ENCODE data around the gene BRINP1.
"Not testable (repeated sequence)": the region's sequence is repeated elsewhere in the genome, so short reads cannot be mapped to it uniquely, and the experiment has no call there.

BRINP1 gene

DNA sequence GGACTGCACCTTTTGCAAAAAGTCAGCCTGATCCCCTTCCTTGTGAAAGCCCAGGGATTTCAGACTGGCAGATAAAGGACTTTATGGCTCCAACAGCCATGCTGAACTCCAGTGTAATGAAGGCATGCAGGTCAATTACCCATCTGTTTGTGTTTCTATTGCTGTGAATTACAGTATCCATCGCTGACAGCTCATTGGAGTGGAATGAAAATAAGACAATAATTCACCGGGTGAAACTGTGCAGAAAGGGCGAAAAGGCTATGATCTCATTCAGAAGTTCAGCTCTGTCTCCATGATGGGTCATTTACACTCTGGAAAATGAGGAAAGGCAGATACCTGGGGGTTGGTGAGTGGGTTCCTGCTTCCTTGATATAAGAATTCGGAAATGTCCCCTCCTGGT is 148.0 kb downstream of the BRINP1 start:
- CTCF ChIA-PET = no interaction called here
- no peak for DNase-seq
- Mint-ChIP-seq H3K4me3 (no peak overlapping the region), H3K27me3 (no peaks in the 10 kb centered on the region), H3K27ac (no peak overlapping the region), H3K36me3 (no peaks in the 10 kb centered on the region), H3K9me3 (peaks cover 3% of the 10 kb centered on the region), H3K4me1 (no peaks in the 10 kb centered on the region)

DNA sequence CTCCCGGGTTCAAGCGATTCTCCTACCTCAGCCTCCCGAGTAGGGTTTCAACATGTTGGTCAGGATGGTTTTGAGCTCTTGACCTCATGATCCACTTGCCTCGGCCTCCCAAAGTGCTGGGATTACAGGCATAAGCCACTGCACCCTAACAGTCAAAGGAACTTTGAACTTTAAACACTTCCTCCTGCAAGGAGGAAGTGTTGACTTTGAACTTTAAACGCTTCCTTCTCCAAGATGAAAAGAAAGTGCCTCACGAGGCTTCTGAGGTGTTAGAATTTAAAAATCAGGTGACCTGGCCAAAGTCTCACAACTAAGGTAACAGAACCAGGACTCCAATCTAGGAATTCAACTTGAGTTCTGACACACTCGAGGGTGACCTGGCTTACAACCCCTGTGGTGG is 150.9 kb downstream of the BRINP1 start:
- no peak for DNase-seq
- Mint-ChIP-seq H3K9me3 (peaks cover 3% of the 10 kb centered on the region), H3K27ac (no peak overlapping the region), H3K36me3 (no peaks in the 10 kb centered on the region), H3K4me1 (no peaks in the 10 kb centered on the region), H3K27me3 (no peaks in the 10 kb centered on the region), H3K4me3 (no peak overlapping the region)
- CTCF ChIA-PET = no interaction called here

DNA sequence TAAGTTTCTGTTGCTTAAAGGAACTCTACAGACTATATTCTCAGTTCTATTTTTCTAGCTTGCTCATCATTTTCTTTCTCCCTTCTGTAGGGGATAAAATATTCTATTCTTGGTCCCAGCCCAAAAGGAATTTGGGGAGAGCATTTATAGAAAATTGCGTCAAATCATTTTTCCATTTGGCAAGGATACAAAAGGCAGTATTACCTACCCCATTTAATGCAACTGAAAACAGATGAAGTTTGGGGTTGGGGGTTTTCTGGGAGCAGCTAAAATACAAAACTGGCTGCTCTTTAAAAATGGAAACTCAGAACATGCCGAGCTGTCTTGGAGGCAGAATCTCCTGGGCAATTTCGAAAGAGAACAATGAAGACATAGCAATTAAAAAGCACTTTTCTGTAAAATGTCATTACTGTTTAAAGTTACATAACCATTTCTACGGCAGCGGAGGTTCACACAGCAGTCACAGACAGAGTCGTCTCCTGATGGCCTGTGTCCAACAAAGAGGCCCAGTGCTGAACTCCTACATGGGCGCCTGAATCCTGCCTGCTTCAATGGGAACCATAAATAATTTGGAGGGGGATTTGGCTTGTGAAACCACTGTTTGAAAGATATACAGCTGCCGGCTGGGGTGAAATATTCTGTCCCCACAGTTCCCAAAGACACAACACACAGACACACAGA is 152.4 kb downstream of the BRINP1 start:
- CTCF ChIA-PET = no interaction called here
- H3K4me1 Mint-ChIP-seq = no peaks in the 10 kb centered on the region
- no peak overlapping the region for H3K27ac Mint-ChIP-seq
- no peak overlapping the region for H3K4me3 Mint-ChIP-seq
- H3K36me3 Mint-ChIP-seq = no peaks in the 10 kb centered on the region
- H3K9me3 Mint-ChIP-seq = peaks cover 3% of the 10 kb centered on the region
- no peak for DNase-seq
- H3K27me3 Mint-ChIP-seq = no peaks in the 10 kb centered on the region

DNA sequence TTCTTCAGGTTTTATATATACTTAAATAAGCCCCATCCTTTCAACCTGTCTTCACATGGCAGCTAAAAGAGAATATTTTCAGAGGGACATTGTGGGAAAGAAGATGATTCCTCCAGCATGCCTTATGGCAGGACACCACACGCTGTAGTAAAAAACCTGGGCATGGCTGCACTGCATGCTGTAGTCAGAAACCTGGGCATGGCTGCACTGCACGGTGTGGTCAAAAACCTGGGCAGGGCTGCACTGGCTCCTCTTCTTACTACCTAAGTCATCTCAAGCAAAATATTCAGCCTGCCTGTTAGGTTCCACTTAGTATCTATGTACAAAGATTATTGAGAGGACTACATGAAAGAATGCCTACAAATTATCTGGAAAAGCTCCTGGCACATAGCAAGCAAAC is 153.6 kb downstream of the BRINP1 start:
- Mint-ChIP-seq H3K36me3 (no peaks in the 10 kb centered on the region), H3K4me1 (no peaks in the 10 kb centered on the region), H3K4me3 (no peak overlapping the region), H3K27ac (no peak overlapping the region), H3K9me3 (peaks cover 3% of the 10 kb centered on the region), H3K27me3 (no peaks in the 10 kb centered on the region)
- DNase-seq = no peak
- CTCF ChIA-PET = interaction anchor here (1.1 kb wide), 1 partner anchor 13 kb away, joined by 3 read pairs; no protein-coding TSS in a partner anchor

DNA sequence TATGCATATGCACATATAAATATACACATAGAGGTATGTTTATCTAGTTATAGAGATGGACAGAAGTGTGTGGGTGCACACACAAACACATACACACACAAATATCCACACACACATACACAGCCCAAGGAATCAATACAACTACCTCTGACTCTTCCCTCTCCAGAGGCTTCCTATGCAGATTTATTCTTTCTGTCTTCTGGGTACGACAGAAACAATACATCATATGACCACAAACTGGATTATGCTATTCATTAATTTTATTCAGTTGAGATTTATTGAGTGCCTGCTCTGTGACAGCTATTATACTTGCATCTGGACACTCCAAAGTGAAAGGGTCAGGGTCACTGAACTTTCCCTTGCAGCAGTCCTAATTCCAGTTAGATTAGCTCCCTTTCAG is 155.8 kb downstream of the BRINP1 start:
- no peak overlapping the region for H3K27ac Mint-ChIP-seq
- DNase-seq = no peak
- H3K4me3 Mint-ChIP-seq = no peak overlapping the region
- no peaks in the 10 kb centered on the region for H3K27me3 Mint-ChIP-seq
- H3K36me3 Mint-ChIP-seq = no peaks in the 10 kb centered on the region
- CTCF ChIA-PET = no interaction called here
- no peaks in the 10 kb centered on the region for H3K9me3 Mint-ChIP-seq
- H3K4me1 Mint-ChIP-seq = no peaks in the 10 kb centered on the region

DNA sequence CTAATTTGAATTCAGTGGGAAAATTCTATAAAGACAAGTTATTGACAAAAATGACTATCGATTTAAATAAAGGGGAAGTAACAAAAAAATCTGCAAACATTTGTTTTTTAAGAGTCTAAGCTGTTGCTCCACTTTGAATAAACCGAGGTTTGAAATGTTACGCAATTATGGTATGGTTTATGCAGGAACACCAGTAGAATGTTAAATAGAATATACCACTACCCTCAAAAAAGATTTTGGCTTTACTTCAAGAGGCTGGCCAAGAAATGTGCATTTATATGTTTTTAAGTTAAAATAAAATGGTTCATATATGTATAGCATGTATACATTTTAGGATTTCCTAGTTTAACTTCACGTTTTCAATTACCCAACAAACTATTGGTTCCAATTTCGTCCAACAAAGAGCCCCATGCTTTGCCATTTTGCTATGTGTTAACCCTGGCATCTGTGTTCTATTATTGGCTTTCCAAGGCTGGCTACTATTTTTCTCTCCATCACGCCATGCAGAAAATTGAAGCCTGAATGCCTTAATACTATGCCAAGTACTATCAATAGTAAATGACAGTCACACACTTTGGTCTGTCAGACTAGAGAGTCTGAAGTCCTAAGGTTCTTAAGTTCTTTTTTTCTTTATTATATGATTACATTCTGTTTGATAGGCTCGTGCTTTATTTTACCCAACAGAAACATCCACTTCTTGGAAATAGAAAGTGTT is 171.2 kb downstream of the BRINP1 start:
- Mint-ChIP-seq H3K27me3 (no peaks in the 10 kb centered on the region), H3K9me3 (no peaks in the 10 kb centered on the region), H3K27ac (no peak overlapping the region), H3K4me1 (no peaks in the 10 kb centered on the region), H3K4me3 (no peak overlapping the region), H3K36me3 (no peaks in the 10 kb centered on the region)
- CTCF ChIA-PET = no interaction called here
- DNase-seq = no peak

DNA sequence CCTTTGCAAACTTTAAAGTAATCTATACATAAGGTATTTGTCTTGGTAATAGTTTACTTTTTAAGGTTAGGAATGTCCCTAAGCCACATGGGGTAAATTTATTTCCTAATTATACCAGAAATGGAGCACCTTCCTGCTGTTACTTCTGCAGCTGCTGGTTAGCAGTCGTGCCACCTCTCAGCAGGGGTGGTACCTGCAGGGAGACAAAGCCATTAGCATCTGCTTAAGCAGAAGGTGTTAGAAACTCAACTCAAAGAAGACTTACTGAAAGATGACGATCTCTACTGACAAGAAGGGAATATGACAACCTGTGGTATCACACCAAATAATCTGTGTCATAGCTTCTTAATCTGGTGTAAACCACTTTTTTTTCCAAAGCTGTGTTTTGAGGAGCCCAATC is 173.7 kb downstream of the BRINP1 start:
- H3K36me3 Mint-ChIP-seq = no peaks in the 10 kb centered on the region
- no peak overlapping the region for H3K4me3 Mint-ChIP-seq
- CTCF ChIA-PET = no interaction called here
- no peaks in the 10 kb centered on the region for H3K4me1 Mint-ChIP-seq
- DNase-seq = no peak
- H3K27me3 Mint-ChIP-seq = no peaks in the 10 kb centered on the region
- H3K9me3 Mint-ChIP-seq = no peaks in the 10 kb centered on the region
- H3K27ac Mint-ChIP-seq = no peak overlapping the region

DNA sequence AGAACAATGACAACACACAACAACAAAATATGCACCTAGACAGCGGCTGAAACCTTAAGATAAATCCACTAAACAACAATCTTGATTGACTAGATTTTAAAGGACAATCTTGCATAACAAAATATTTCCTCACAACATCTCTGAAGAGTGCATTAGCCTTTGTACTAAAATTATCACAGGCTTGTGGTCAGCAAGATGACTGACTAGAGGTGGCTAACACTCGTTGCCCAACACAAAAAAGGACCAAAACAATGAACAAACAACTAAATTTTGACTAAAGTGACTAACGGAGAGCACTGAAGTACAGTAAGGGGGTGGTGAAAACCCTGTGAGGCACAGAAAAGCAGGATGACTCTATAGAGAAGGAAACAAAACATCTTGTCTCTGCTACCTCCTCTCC is 183.9 kb downstream of the BRINP1 start:
- Mint-ChIP-seq H3K36me3 (no peaks in the 10 kb centered on the region), H3K27ac (no peak overlapping the region), H3K4me1 (no peaks in the 10 kb centered on the region), H3K27me3 (no peaks in the 10 kb centered on the region), H3K9me3 (peaks cover 6% of the 10 kb centered on the region), H3K4me3 (no peak overlapping the region)
- CTCF ChIA-PET = no interaction called here
- no peak for DNase-seq

DNA sequence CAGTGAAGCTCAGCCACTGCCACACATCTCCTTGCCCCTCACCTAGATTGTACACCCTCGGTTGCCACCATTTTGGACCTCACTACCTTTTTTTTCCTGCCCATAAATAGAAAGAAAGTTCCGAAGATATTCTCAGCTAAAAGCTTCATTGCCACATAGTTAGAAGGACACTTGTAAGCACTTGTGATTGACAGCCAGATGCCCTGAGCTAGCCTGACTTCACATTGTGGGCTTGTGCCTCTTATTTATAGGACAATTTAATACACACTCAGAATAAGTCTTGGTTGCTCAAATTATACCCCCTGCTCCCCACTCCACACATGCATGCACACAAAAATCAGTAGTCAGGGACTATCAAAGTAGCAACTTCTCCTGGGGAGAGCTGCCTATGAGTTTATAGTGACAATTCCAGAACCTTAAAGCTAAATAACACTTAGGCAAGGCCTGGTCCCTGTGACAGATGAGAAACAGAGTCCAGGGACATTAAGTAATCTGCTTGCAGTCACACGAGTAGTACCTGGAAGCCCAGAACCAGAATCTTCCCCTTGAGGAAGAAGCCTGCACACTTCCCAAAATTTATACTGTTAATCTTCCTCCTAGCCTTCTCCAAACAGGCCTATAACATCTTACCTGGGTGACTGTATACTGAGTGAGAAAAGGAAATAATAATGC is 184.8 kb downstream of the BRINP1 start:
- DNase-seq = no peak
- Mint-ChIP-seq H3K27ac (no peak overlapping the region), H3K4me1 (no peaks in the 10 kb centered on the region), H3K27me3 (no peaks in the 10 kb centered on the region), H3K9me3 (peaks cover 6% of the 10 kb centered on the region), H3K4me3 (no peak overlapping the region), H3K36me3 (no peaks in the 10 kb centered on the region)
- CTCF ChIA-PET = no interaction called here

DNA sequence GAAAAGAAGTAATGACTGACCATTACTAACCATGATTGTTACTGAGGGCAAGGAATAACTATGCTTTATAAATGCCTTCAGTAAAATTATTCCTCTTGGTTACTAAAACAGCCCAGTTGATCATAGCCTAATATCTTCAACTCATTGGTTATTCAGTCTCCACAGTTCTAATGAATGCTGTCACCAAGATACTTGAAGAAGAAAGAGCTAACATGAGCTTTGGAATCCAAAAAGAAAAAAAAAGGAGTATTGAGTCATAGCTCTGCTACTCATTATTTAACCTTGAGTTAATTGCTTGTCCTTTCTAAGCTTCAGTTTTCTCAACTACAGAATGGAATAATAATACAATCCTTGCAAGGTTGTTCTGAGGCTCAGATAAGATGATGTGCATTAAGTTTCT is 187.7 kb downstream of the BRINP1 start:
- Mint-ChIP-seq H3K27ac (no peak overlapping the region), H3K36me3 (no peaks in the 10 kb centered on the region), H3K9me3 (peaks cover 8% of the 10 kb centered on the region), H3K4me3 (no peak overlapping the region), H3K27me3 (no peaks in the 10 kb centered on the region), H3K4me1 (no peaks in the 10 kb centered on the region)
- CTCF ChIA-PET = no interaction called here
- DNase-seq = no peak

DNA sequence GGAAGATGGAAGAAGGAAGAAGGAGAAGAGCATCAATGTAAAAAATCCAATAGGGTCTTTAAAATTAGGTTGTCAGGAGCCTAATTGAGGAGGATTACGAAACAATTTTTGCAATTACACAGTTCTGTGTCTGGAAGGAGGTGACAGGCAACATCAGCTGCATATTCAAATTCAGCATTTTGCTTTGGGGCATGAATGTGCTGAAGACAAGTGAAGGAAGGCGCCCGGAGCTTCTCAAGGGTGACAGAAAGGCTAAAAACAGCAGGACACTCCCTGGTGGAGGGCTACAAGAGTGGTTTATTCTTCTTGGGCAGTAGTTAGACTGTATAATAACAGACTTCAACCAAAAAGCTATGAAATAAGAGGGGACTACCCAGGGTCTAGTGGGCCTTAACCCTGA is 188.3 kb downstream of the BRINP1 start:
- no peak overlapping the region for H3K4me3 Mint-ChIP-seq
- H3K36me3 Mint-ChIP-seq = no peaks in the 10 kb centered on the region
- peaks cover 10% of the 10 kb centered on the region for H3K9me3 Mint-ChIP-seq
- H3K27ac Mint-ChIP-seq = no peak overlapping the region
- no peak for DNase-seq
- no peaks in the 10 kb centered on the region for H3K27me3 Mint-ChIP-seq
- CTCF ChIA-PET = no interaction called here
- H3K4me1 Mint-ChIP-seq = no peaks in the 10 kb centered on the region

DNA sequence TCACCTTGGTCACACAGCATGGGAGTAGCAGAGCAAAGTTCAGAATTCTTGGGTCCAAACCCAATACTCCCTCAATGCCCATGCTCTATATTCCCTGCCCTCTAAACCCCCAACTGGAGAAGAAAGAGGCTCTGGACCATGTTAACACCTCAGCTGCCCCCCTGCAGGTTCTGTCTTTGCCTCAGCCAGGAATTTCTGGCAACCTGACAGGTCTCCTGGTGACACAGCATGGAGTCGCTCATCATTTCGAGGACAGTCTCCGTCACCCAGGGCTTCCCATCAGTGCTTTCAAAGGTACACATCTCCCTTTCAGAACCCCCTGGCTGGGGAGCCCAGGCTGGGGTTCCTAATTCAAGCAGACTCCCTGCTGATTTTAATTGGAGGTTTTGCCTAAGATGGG is 189.5 kb downstream of the BRINP1 start:
- Mint-ChIP-seq H3K9me3 (peaks cover 7% of the 10 kb centered on the region), H3K4me1 (no peaks in the 10 kb centered on the region), H3K27ac (no peak overlapping the region), H3K27me3 (no peaks in the 10 kb centered on the region), H3K36me3 (no peaks in the 10 kb centered on the region), H3K4me3 (no peak overlapping the region)
- CTCF ChIA-PET = no interaction called here
- DNase-seq = no peak

DNA sequence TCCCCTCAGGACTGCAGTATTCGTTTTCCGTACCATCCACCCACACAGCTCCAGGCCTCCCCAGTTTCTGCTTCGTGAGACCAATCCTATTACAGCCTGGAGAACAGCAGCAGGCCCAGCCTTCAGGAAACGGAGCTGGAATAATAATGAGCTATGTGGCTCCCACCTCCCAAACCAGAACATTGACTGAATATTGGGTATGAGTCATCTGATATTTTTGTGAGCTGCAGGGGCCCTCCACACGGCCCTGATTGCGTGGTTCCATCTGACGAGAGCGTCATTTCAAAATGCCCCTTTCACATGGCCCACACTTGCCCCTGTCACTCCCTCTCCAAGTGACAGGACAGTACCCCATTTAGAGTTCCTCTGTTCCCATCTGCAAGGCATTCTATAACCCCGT is 192.0 kb downstream of the BRINP1 start:
- peaks cover 7% of the 10 kb centered on the region for H3K9me3 Mint-ChIP-seq
- no peak for DNase-seq
- H3K4me1 Mint-ChIP-seq = no peaks in the 10 kb centered on the region
- H3K4me3 Mint-ChIP-seq = no peak overlapping the region
- H3K27ac Mint-ChIP-seq = no peak overlapping the region
- CTCF ChIA-PET = no interaction called here
- no peaks in the 10 kb centered on the region for H3K27me3 Mint-ChIP-seq
- H3K36me3 Mint-ChIP-seq = no peaks in the 10 kb centered on the region

DNA sequence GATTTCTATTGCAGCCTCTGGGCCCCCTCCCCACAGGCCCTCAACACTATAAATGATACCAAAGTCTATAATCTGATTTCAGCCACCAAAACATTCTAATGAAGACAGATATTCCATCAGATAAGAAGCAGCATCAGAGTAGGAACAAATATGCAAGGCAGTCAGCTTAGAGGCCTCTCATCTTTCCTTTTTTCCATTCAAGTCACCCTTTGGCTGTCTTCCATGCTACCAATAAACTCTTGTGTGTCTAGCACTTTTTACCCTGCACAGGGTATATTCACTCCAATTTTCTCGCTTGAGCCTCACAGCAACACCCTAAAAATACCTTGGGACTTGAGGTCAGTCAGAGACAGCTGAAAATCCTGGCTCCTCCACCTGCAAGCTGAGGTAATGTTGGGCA is 193.7 kb downstream of the BRINP1 start:
- no peaks in the 10 kb centered on the region for H3K4me1 Mint-ChIP-seq
- CTCF ChIA-PET = no interaction called here

DNA sequence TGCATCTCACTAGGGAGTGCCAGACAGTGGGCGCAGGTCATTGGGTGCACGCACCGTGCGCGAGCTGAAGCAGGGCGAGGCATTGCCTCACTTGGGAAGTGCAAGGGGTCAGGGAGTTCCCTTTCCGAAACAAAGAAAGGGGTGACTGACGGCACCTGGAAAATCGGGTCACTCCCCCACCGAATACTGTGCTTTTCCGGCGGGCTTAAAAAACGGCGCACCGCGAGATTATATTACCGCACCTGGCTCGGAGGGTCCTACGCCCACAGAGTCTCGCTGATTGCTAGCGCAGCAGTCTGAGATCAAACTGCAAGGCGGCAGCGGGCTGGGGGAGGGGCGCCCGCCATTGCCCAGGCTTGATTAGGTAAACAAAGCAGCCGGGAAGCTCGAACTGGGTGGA is 200.0 kb downstream of the BRINP1 start:
- DNase-seq, H3K9me3 Mint-ChIP-seq, H3K27me3 Mint-ChIP-seq, H3K4me3 Mint-ChIP-seq, CTCF ChIA-PET, H3K36me3 Mint-ChIP-seq, H3K27ac Mint-ChIP-seq, H3K4me1 Mint-ChIP-seq: not testable (repeated sequence)

More for the DNA sequence above, 193.7 kb downstream of the BRINP1 start:
- no peak for DNase-seq
- H3K36me3 Mint-ChIP-seq = no peaks in the 10 kb centered on the region
- no peak overlapping the region for H3K27ac Mint-ChIP-seq
- peaks cover 7% of the 10 kb centered on the region for H3K9me3 Mint-ChIP-seq
- H3K27me3 Mint-ChIP-seq = no peaks in the 10 kb centered on the region
- no peak overlapping the region for H3K4me3 Mint-ChIP-seq

All from activated naive CD4-positive, alpha-beta T cell treated with anti-CD3 and anti-CD28 coated beads, Interleukin-2, amount 10 ng/mL, durations not matched to agents 7 days and 5 days (primary cell).